WTC11 (cell line): ENCODE results near the gene MYBPC1. TPM values are rescaled to one million over a fixed set of nuclear protein-coding genes. Genes with fewer than 3 reads are reported as not detected.
"Not testable (repeated sequence)": the region's sequence is repeated elsewhere in the genome, so short reads cannot be mapped to it uniquely, and the experiment has no call there.

Source experiments
- ATAC-seq: fragments of 200-7000 bp; cut with Tn5 transposase; 2 replicates; pipeline ENCODE4 v1.10.0; 2021; ENCODE audit warnings: mild to moderate bottlenecking, moderate library complexity
- CTCF ChIA-PET: fragments of 300-600 bp; sonication (Branson Sonifier 250); formaldehyde crosslinking; loops from one replicate; lab custom pipeline; 2021; ENCODE audit warnings: antibody characterized with exemption; lab: Charles Lee
- POLR2A ChIA-PET: fragments of 350-600 bp; sonication (Branson Sonifier 250); formaldehyde crosslinking; loops from one replicate; lab custom pipeline; 2021; ENCODE audit warnings: antibody characterized with exemption; lab: Charles Lee
- DNase-seq: peaks from one replicate; pipeline ENCODE4 v3.0.0; 2021; ENCODE audit warnings: low spot score
- H3K27ac Mint-ChIP-seq: 2 replicates; pipeline ENCODE4 v1.8.0; 2021; ENCODE audit warnings: mixed read lengths
- H3K27me3 Mint-ChIP-seq: 2 replicates; pipeline ENCODE4 v1.8.0; 2021; ENCODE audit warnings: low read depth, mild to moderate bottlenecking, moderate library complexity, mixed read lengths
- H3K36me3 Mint-ChIP-seq: 2 replicates; pipeline ENCODE4 v1.8.0; 2021; ENCODE audit warnings: mixed read lengths
- H3K4me1 Mint-ChIP-seq: 2 replicates; pipeline ENCODE4 v1.8.0; 2022; ENCODE audit warnings: mixed read lengths
- H3K4me3 Mint-ChIP-seq: 2 replicates; pipeline ENCODE4 v1.8.0; 2021; ENCODE audit warnings: mild to moderate bottlenecking, moderate library complexity, mixed read lengths
- H3K9me3 Mint-ChIP-seq: 2 replicates; pipeline ENCODE4 v1.8.0; 2021; ENCODE audit warnings: mixed read lengths
- CREB1 ChIP-seq: sonication (generic); formaldehyde crosslinking; IDR thresholded peaks from 2 replicates; pipeline ENCODE4 v1.8.0; 2023; ENCODE audit warnings: mild to moderate bottlenecking, missing genetic modification reagents
- KAT7 ChIP-seq: sonication (generic); formaldehyde crosslinking; IDR thresholded peaks from 2 replicates; pipeline ENCODE4 v1.8.1; 2023; ENCODE audit warnings: missing genetic modification reagents, mild to moderate bottlenecking, borderline replicate concordance
- SMAD3 ChIP-seq: sonication (generic); formaldehyde crosslinking; IDR thresholded peaks from 2 replicates; pipeline ENCODE4 v1.8.0; 2022; ENCODE audit warnings: missing genetic modification reagents, mild to moderate bottlenecking, borderline replicate concordance
- ZBTB21 ChIP-seq: sonication (generic); formaldehyde crosslinking; IDR thresholded peaks from 2 replicates; pipeline ENCODE4 v1.8.1; 2023; ENCODE audit warnings: mild to moderate bottlenecking, missing genetic modification reagents, borderline replicate concordance
- ZNF219 ChIP-seq: sonication (generic); formaldehyde crosslinking; IDR thresholded peaks from 2 replicates; pipeline ENCODE4 v1.8.0; 2023; ENCODE audit warnings: missing genetic modification reagents, mild to moderate bottlenecking, borderline replicate concordance
- ZNF263 ChIP-seq: sonication (generic); formaldehyde crosslinking; IDR thresholded peaks from 2 replicates; pipeline ENCODE4 v1.8.1; 2022; ENCODE audit warnings: low read depth, mild to moderate bottlenecking, moderate library complexity, missing genetic modification reagents
- ZNF396 ChIP-seq: fragments of 250-450 bp; sonication (Bioruptor Pico); IDR thresholded peaks from 2 replicates; pipeline ENCODE4 v1.8.0; 2021; ENCODE audit warnings: mild to moderate bottlenecking, moderate library complexity, borderline replicate concordance
- total RNA-seq: library from RNA; stranded (reverse); gene quantifications from 3 replicates; pipeline ENCODE4 v1.2.3, GENCODE V29; 2021
- TF ChIP-seq, protein P1 (sequence below): fragments of 200-600 bp; IDR thresholded peaks from 2 replicates; pipeline ENCODE4 v1.8.0; 2022; ENCODE audit warnings: antibody characterized with exemption
- TF ChIP-seq, protein P2 (sequence below): sonication (generic); formaldehyde crosslinking; IDR thresholded peaks from 2 replicates; pipeline ENCODE4 v1.8.0; 2022; ENCODE audit warnings: missing genetic modification reagents
- TF ChIP-seq, protein P3 (sequence below): sonication (generic); formaldehyde crosslinking; IDR thresholded peaks from 2 replicates; pipeline ENCODE4 v1.8.1; 2023; ENCODE audit warnings: mild to moderate bottlenecking, missing genetic modification reagents
- TF ChIP-seq, protein P4 (sequence below): fragments of 250-450 bp; sonication (Bioruptor Pico); IDR thresholded peaks from 2 replicates; pipeline ENCODE4 v1.9.0; 2021; ENCODE audit warnings: mild to moderate bottlenecking
- TF ChIP-seq, protein P5 (sequence below): sonication (generic); formaldehyde crosslinking; IDR thresholded peaks from 2 replicates; pipeline ENCODE4 v1.8.0; 2023; ENCODE audit warnings: mild to moderate bottlenecking, missing genetic modification reagents

MYBPC1 gene
- total RNA-seq, 1 experiment from 2014 or later, result not detected

DNA sequence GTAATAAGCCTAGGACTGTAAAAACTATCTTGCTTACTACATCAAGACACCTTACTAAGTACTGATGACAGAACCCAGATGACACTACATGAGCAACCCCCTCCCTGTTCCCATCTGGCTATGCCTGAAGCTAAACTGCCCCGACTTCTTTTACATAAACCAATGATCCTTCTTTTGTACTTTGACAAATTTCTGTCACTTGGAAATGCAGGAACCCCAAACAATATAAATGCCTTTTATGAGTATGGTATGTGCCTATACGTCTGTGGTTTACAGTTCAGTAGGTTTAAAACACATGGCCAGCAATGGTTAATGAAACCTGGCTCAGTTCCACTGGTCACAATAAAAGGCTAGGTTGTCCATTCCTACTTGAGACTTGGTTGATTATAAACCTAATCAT lies 138.4 kb downstream of the MYBPC1 start:
- CTCF ChIA-PET, result no interaction called here
- no peak for DNase-seq
- Mint-ChIP-seq H3K27me3 (no peaks in the 10 kb centered on the region), H3K36me3 (no peaks in the 10 kb centered on the region), H3K4me3 (no peak overlapping the region), H3K4me1 (no peaks in the 10 kb centered on the region), H3K9me3 (no peaks in the 10 kb centered on the region), H3K27ac (no peak overlapping the region)
- TF ChIP-seq, protein P1, sequence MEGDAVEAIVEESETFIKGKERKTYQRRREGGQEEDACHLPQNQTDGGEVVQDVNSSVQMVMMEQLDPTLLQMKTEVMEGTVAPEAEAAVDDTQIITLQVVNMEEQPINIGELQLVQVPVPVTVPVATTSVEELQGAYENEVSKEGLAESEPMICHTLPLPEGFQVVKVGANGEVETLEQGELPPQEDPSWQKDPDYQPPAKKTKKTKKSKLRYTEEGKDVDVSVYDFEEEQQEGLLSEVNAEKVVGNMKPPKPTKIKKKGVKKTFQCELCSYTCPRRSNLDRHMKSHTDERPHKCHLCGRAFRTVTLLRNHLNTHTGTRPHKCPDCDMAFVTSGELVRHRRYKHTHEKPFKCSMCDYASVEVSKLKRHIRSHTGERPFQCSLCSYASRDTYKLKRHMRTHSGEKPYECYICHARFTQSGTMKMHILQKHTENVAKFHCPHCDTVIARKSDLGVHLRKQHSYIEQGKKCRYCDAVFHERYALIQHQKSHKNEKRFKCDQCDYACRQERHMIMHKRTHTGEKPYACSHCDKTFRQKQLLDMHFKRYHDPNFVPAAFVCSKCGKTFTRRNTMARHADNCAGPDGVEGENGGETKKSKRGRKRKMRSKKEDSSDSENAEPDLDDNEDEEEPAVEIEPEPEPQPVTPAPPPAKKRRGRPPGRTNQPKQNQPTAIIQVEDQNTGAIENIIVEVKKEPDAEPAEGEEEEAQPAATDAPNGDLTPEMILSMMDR, result no peak
- TF ChIP-seq ZNF263 (no peak), ZNF396 (CRISPR knock-in tag) (no peak), ZNF219 (CRISPR knock-in tag) (no peak), KAT7 (CRISPR knock-in tag) (no peak), SMAD3 (CRISPR knock-in tag) (no peak), ZBTB21 (CRISPR knock-in tag) (no peak), CREB1 (CRISPR knock-in tag) (no peak)
- TF ChIP-seq, protein P2, sequence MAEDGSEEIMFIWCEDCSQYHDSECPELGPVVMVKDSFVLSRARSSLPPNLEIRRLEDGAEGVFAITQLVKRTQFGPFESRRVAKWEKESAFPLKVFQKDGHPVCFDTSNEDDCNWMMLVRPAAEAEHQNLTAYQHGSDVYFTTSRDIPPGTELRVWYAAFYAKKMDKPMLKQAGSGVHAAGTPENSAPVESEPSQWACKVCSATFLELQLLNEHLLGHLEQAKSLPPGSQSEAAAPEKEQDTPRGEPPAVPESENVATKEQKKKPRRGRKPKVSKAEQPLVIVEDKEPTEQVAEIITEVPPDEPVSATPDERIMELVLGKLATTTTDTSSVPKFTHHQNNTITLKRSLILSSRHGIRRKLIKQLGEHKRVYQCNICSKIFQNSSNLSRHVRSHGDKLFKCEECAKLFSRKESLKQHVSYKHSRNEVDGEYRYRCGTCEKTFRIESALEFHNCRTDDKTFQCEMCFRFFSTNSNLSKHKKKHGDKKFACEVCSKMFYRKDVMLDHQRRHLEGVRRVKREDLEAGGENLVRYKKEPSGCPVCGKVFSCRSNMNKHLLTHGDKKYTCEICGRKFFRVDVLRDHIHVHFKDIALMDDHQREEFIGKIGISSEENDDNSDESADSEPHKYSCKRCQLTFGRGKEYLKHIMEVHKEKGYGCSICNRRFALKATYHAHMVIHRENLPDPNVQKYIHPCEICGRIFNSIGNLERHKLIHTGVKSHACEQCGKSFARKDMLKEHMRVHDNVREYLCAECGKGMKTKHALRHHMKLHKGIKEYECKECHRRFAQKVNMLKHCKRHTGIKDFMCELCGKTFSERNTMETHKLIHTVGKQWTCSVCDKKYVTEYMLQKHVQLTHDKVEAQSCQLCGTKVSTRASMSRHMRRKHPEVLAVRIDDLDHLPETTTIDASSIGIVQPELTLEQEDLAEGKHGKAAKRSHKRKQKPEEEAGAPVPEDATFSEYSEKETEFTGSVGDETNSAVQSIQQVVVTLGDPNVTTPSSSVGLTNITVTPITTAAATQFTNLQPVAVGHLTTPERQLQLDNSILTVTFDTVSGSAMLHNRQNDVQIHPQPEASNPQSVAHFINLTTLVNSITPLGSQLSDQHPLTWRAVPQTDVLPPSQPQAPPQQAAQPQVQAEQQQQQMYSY, result no peak
- TF ChIP-seq, protein P3, sequence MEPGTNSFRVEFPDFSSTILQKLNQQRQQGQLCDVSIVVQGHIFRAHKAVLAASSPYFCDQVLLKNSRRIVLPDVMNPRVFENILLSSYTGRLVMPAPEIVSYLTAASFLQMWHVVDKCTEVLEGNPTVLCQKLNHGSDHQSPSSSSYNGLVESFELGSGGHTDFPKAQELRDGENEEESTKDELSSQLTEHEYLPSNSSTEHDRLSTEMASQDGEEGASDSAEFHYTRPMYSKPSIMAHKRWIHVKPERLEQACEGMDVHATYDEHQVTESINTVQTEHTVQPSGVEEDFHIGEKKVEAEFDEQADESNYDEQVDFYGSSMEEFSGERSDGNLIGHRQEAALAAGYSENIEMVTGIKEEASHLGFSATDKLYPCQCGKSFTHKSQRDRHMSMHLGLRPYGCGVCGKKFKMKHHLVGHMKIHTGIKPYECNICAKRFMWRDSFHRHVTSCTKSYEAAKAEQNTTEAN (CRISPR knock-in tag), result no peak
- TF ChIP-seq, protein P4, sequence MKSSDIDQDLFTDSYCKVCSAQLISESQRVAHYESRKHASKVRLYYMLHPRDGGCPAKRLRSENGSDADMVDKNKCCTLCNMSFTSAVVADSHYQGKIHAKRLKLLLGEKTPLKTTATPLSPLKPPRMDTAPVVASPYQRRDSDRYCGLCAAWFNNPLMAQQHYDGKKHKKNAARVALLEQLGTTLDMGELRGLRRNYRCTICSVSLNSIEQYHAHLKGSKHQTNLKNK (CRISPR knock-in tag), result no peak
- TF ChIP-seq, protein P5, sequence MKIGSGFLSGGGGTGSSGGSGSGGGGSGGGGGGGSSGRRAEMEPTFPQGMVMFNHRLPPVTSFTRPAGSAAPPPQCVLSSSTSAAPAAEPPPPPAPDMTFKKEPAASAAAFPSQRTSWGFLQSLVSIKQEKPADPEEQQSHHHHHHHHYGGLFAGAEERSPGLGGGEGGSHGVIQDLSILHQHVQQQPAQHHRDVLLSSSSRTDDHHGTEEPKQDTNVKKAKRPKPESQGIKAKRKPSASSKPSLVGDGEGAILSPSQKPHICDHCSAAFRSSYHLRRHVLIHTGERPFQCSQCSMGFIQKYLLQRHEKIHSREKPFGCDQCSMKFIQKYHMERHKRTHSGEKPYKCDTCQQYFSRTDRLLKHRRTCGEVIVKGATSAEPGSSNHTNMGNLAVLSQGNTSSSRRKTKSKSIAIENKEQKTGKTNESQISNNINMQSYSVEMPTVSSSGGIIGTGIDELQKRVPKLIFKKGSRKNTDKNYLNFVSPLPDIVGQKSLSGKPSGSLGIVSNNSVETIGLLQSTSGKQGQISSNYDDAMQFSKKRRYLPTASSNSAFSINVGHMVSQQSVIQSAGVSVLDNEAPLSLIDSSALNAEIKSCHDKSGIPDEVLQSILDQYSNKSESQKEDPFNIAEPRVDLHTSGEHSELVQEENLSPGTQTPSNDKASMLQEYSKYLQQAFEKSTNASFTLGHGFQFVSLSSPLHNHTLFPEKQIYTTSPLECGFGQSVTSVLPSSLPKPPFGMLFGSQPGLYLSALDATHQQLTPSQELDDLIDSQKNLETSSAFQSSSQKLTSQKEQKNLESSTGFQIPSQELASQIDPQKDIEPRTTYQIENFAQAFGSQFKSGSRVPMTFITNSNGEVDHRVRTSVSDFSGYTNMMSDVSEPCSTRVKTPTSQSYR (CRISPR knock-in tag), result no peak
- POLR2A ChIA-PET, result no interaction called here
- ATAC-seq, result no peak

DNA sequence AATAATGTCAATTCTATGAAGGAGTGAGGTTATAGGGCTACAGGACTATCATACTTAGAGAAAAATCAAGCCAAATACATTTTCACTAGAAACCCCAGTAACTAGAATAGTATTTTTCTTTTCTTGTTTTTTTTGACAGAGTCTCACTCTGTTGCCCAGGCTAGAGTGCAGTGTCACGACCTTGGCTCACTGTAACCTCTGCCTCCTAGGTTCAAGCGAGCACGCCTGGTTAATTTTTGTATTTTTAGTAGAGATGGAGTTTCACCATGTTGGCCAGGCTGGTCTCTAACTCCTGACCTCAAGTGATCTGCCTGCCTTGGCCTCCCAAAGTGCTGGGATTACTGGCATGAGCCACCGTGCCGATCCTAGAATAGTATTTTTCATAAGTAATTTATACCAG lies 139.7 kb downstream of the MYBPC1 start:
- H3K27ac Mint-ChIP-seq, H3K27me3 Mint-ChIP-seq, H3K4me1 Mint-ChIP-seq, H3K36me3 Mint-ChIP-seq, POLR2A ChIA-PET, H3K9me3 Mint-ChIP-seq, ATAC-seq, DNase-seq, H3K4me3 Mint-ChIP-seq, CTCF ChIA-PET: not testable (repeated sequence)

Other genes starting within 250 kb of the MYBPC1 start
- gene ARL1, start 187.2 kb upstream of the MYBPC1 start, total RNA-seq, result 67.8 to 72.3 TPM (median 68.3 TPM) in 3 replicates
- gene SPIC, start 119.6 kb upstream of the MYBPC1 start, total RNA-seq, result not detected in 3 replicates
- 17.6 to 19.8 TPM (median 19.1 TPM) in 3 replicates for gene CHPT1, start 102.7 kb downstream of the MYBPC1 start, total RNA-seq
- gene SYCP3, start 144.5 kb downstream of the MYBPC1 start, total RNA-seq, result 0.15 TPM in 1 of 3 replicates, not detected in the others
- 22.5 to 25.4 TPM (median 24.4 TPM) in 3 replicates for gene GNPTAB, start 236.0 kb downstream of the MYBPC1 start, total RNA-seq